Adrenal gland (tissue), 19 donors: ENCODE data around the gene TPD52L2. TPM values are rescaled to one million over a fixed set of nuclear protein-coding genes. Genes with fewer than 3 reads are reported as not detected.

Experiments used
- DNase-seq, 7 donors: peaks; one replicate each; pipeline ENCODE4 v3.0.0-alpha.2; 2019 to 2020
- H3K27ac ChIP-seq, 5 donors: fragments of 200-600 bp; sonication (generic) in 4 of 5; 1 replicate in 3 of 5; 2 replicates in 2 of 5; pipeline versions ENCODE4 v1.5.1 to v1.8.0; 2016 to 2020; ENCODE audit warnings: mild to moderate bottlenecking in 1 of 5
- H3K27me3 ChIP-seq: fragments of 200-600 bp; 2 replicates; pipeline ENCODE4 v1.8.0; 2021
- H3K36me3 ChIP-seq, 2 donors: fragments of 200-600 bp; replicated peaks in 1 of 2; 1 replicate in 1 of 2; 2 replicates in 1 of 2; pipeline versions ENCODE4 v1.5.1 to v1.8.0; 2018 to 2022
- H3K4me1 ChIP-seq, 2 donors: fragments of 200-600 bp; replicated peaks in 1 of 2; 1 replicate in 1 of 2; 2 replicates in 1 of 2; pipeline versions ENCODE4 v1.5.1 to v1.8.0; 2018 to 2021
- H3K4me3 ChIP-seq, 4 donors: fragments of 200-600 bp; sonication (generic) in 3 of 4; one replicate each; pipeline ENCODE4 v1.5.1; 2016 to 2018
- H3K9me3 ChIP-seq, 3 donors: fragments of 200-600 bp; sonication (generic) in 1 of 3; replicated peaks in 1 of 3; 1 replicate in 2 of 3; 2 replicates in 1 of 3; pipeline versions ENCODE4 v1.5.1 to v1.8.0; 2016 to 2021
- POLR2A ChIP-seq, 2 donors: fragments of 450-650 bp; IDR thresholded peaks; one replicate each; pipeline ENCODE4 v1.6.1; 2017; ENCODE audit warnings: antibody characterized with exemption in 2 of 2, mild to moderate bottlenecking in 2 of 2, moderate library complexity in 1 of 2
- WGBS, 4 donors: extraction: QIAGEN DNeasy Blood & Tissue Kit in 2 of 4; methylation state at CpG; one replicate each; pipeline versions ENCODE4 v1.1.5 to v1.1.7; 2013 to 2017; 5-methylcytosine and 5-hydroxymethylcytosine counted together
- intact Hi-C, 2 donors: fragments of 100-400 bp; cut with DNase I; formaldehyde crosslinking; loops; one replicate each; pipeline versions ENCODE4 v1.14.1 to v1.15.0; 2022 to 2023
- long read RNA-seq, 10 donors: library from polyadenylated mRNA in 3 of 10; unstranded in 2 of 10; stranded (forward) in 1 of 10; transcript quantifications; one replicate each; pipeline ENCODE4 v2.0.0 and lab custom pipeline, GENCODE V29; 2021 to 2026
- polyA plus RNA-seq, 3 donors: library from polyadenylated mRNA; stranded (reverse); fragments of 200-250 nt in 2 of 3; fragments of 350-450 nt in 1 of 3; fragmentation: Illumina TruSeq in 1 of 3; extraction: RNeasy Lipid Tissue Mini Kit (QIAGEN cat#74804) in 1 of 3; gene quantifications; one replicate each; pipeline ENCODE4 v1.2.3, GENCODE V29; 2013 to 2014
- total RNA-seq, 9 donors: library from RNA; depleted of rRNA in 4 of 9; stranded (reverse); fragments of >200 nt in 4 of 9; fragments of 120-200 nt in 1 of 9; fragmentation: NEBNext Ultra II Directional in 1 of 9; extraction: Animal tissue kit (Norgen Biotek cat#: 25700) in 1 of 9; gene quantifications; one replicate each; pipeline versions ENCODE4 v1.1.0 to v1.2.4, GENCODE V29; 2013 to 2023
- TF ChIP-seq, protein P1 (sequence below), 6 experiments: fragments of 450-650 bp in 4 of 6; fragments of 200-600 bp in 2 of 6; sonication (generic) in 1 of 6; IDR thresholded peaks; 1 replicate in 5 of 6; 2 replicates in 1 of 6; pipeline versions ENCODE4 v1.5.1 to v1.8.0; 2016 to 2021; ENCODE audit warnings: antibody characterized with exemption in 6 of 6, mild to moderate bottlenecking in 2 of 6, moderate library complexity in 1 of 6
- donor health status: healthy with polysubstance abuse.
- donor health status: Bipolar disorder and iron deficiency.
- donor health status: DM: yes; HTN: yes; CAD: no.
- donor health status: DM: no; HTN: no; CAD: no.
- donor health status: DM: no; HTN: no; CAD: no.
- donor health status: DM: yes; HTN: yes; CAD: no.

TPD52L2 gene
- total RNA-seq (100 to 1,000 TPM in 6 of 9 donors, 10 to 100 TPM in 3; 81.9 to 125 (median 112) TPM), polyA plus RNA-seq (100 to 1,000 TPM in 2 of 3 donors, 10 to 100 TPM in 1; 92.2 to 114 (median 110) TPM)
- long read RNA-seq, donor 1, full-length matches to known transcripts, result 46 of 56 reads
- long read RNA-seq, donor 1, partial matches to known transcripts, result 10 of 56 reads
- long read RNA-seq, donor 1, other reads (novel, unspliced or antisense), result 0 of 56 reads
- long read RNA-seq, donor 2, full-length matches to known transcripts, result 30 of 35 reads
- long read RNA-seq, donor 2, partial matches to known transcripts, result 5 of 35 reads
- long read RNA-seq, donor 2, other reads (novel, unspliced or antisense), result 0 of 35 reads
- long read RNA-seq, donor 3, transcript TPD52L2-203 (6 exons, 2,237 nt), result major isoform, 13 of 46 reads
- long read RNA-seq, donor 3, transcript TPD52L2-202 (7 exons, 2,297 nt), result minor isoform, 8 of 46 reads
- long read RNA-seq, donor 3, partial matches to known transcripts, result 25 of 46 reads
- long read RNA-seq, donor 3, other reads (novel, unspliced or antisense), result 0 of 46 reads
- long read RNA-seq, donor 4, full-length matches to known transcripts, result 54 of 63 reads
- long read RNA-seq, donor 4, partial matches to known transcripts, result 3 of 63 reads
- long read RNA-seq, donor 4, other reads (novel, unspliced or antisense), result 6 of 63 reads
- long read RNA-seq, donor 5, full-length matches to known transcripts, result 240 of 267 reads
- long read RNA-seq, donor 5, partial matches to known transcripts, result 19 of 267 reads
- long read RNA-seq, donor 5, other reads (novel, unspliced or antisense), result 8 of 267 reads
- long read RNA-seq, donor 6, transcript TPD52L2-203 (6 exons, 2,237 nt), result minor isoform, 9 of 45 reads
- long read RNA-seq, donor 6, transcript TPD52L2-202 (7 exons, 2,297 nt), result major isoform, 32 of 45 reads
- long read RNA-seq, donor 6, partial matches to known transcripts, result 3 of 45 reads
- long read RNA-seq, donor 6, other reads (novel, unspliced or antisense), result 0 of 45 reads
- long read RNA-seq, donor 7, full-length matches to known transcripts, result 26 of 26 reads
- long read RNA-seq, donor 7, partial matches to known transcripts, result 0 of 26 reads
- long read RNA-seq, donor 7, other reads (novel, unspliced or antisense), result 0 of 26 reads
- long read RNA-seq, donor 8, transcript TPD52L2-202 (7 exons, 2,297 nt), result major isoform, 26 of 62 reads
- long read RNA-seq, donor 8, transcript TPD52L2-203 (6 exons, 2,237 nt), result minor isoform, 16 of 62 reads
- long read RNA-seq, donor 8, partial matches to known transcripts, result 19 of 62 reads
- long read RNA-seq, donor 8, other reads (novel, unspliced or antisense), result 0 of 62 reads
- long read RNA-seq, donor 9, full-length matches to known transcripts, result 28 of 35 reads
- long read RNA-seq, donor 9, partial matches to known transcripts, result 7 of 35 reads
- long read RNA-seq, donor 9, other reads (novel, unspliced or antisense), result 0 of 35 reads
- long read RNA-seq, donor 10, full-length matches to known transcripts, result 15 of 29 reads
- long read RNA-seq, donor 10, partial matches to known transcripts, result 14 of 29 reads
- long read RNA-seq, donor 10, other reads (novel, unspliced or antisense), result 0 of 29 reads

DNA sequence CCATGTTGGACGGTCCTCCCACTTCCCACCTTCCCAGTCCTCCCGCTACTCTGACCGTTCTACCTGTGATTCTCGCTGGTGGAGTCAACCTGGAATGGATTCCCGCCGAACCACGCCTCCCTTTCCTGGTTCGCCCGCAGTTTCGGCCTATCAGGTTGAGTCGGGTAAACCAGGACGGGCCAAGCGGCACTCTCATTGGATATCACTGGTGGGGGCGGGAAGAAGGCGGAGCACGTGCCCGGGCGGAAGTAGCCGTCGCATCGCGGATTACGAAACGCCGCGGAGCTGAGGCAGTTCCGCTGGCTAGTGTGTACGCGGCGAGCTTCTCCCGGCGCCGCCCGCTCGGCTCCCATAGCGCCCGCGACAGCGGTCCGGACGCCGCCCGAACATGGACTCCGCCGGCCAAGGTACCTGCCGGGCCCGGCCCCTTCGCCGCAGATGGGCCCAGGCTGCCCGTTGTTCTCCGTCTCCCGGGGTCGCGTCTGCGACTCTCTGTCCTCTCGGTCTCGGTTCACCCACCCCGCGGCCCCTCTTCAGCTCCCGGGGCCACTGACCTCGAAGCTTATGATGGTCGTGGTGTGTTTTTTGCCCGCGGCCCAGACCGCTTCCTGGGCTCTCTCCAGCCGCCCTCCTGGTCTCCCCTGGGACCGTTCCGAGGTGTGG is at the start of gene TPD52L2:
Gene TPD52L2, plus strand, starts transcription at position 293 of the 663 bp plus-strand sequence. Its CDS starts 96 bp downstream, at position 389.
- peak; percentile 89 to 95 for TF ChIP-seq POLR2A (IDR thresholded peaks at IDR 0.05)
- TF ChIP-seq, protein P1, sequence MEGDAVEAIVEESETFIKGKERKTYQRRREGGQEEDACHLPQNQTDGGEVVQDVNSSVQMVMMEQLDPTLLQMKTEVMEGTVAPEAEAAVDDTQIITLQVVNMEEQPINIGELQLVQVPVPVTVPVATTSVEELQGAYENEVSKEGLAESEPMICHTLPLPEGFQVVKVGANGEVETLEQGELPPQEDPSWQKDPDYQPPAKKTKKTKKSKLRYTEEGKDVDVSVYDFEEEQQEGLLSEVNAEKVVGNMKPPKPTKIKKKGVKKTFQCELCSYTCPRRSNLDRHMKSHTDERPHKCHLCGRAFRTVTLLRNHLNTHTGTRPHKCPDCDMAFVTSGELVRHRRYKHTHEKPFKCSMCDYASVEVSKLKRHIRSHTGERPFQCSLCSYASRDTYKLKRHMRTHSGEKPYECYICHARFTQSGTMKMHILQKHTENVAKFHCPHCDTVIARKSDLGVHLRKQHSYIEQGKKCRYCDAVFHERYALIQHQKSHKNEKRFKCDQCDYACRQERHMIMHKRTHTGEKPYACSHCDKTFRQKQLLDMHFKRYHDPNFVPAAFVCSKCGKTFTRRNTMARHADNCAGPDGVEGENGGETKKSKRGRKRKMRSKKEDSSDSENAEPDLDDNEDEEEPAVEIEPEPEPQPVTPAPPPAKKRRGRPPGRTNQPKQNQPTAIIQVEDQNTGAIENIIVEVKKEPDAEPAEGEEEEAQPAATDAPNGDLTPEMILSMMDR (IDR thresholded peaks at IDR 0.05), result no peak
- intact Hi-C loops, result loop anchor here (5.0 to 10.0 kb wide), 2 partner anchors 78 to 330 kb away; partner anchors contain the start of gene PTK6 (in 1 of the 2)

DNA sequence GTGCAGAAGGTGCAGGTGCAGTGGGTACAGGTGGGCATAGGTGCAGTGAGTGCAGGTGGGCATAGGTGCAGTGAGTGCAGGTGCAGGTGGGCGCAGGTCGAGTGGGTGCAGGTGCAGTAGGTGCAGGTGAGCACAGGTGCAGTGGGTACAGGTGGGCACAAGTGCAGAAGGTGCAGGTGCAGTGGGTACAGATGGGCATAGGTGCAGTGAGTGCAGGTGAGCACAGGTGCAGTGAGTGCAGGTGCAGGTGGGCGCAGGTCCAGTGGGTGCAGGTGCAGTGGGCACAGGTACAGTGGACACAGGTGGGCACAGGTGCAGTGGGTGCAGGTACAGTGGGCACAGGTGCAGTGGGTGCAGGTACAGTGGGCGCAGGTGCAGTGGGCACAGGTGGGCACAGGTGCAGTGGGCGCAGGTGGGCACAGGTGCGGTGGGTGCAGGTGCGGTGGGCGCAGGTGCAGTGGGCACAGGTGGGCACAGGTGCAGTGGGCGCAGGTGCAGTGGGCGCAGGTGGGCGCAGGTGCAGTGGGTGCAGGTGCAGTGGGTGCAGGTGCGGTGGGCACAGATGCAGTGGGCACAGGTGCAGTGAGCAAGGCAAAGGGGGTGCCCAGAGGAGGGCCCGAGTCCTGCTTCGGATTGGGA is 49.3 kb upstream of the TPD52L2 start:
- intact Hi-C loops, result no loop called here
- DNase-seq, result no peak
- WGBS, 4 donors, result 80 to 91% (median 87%) methylated on average over 10 to 14 of the region's 14 CpGs
- Histone ChIP-seq H3K27ac (peak overlapping the region in 1 of 5 donors; percentile 52), H3K9me3 (no peaks in the 10 kb centered on the region), H3K4me1 (no peaks in the 10 kb centered on the region), H3K36me3 (no peaks in the 10 kb centered on the region), H3K27me3 (no peaks in the 10 kb centered on the region), H3K4me3 (no peak overlapping the region)
- TF ChIP-seq, protein P1 (IDR thresholded peaks at IDR 0.05), result no peak
- TF ChIP-seq POLR2A (IDR thresholded peaks at IDR 0.05), result no peak

More for the DNA sequence above, at the start of gene TPD52L2:
- Histone ChIP-seq H3K4me3 (peak within 1 kb of the TSS; percentile 31 to 91 (median 78)), H3K36me3 (peaks cover 0 to 36% of the 10 kb centered on the region in 2 donors), H3K4me1 (peaks cover 4 to 22% of the 10 kb centered on the region in 2 donors), H3K27me3 (no peaks in the 10 kb centered on the region), H3K9me3 (no peaks in the 10 kb centered on the region), H3K27ac (peak within 1 kb of the TSS; percentile 90 to 98 (median 96))
- WGBS, 4 donors, result 0 to 1% (median 0%) methylated on average over 3 to 68 of the region's 68 CpGs
- DNase-seq, result peak; percentile 98 to 100 (median 99)

DNA sequence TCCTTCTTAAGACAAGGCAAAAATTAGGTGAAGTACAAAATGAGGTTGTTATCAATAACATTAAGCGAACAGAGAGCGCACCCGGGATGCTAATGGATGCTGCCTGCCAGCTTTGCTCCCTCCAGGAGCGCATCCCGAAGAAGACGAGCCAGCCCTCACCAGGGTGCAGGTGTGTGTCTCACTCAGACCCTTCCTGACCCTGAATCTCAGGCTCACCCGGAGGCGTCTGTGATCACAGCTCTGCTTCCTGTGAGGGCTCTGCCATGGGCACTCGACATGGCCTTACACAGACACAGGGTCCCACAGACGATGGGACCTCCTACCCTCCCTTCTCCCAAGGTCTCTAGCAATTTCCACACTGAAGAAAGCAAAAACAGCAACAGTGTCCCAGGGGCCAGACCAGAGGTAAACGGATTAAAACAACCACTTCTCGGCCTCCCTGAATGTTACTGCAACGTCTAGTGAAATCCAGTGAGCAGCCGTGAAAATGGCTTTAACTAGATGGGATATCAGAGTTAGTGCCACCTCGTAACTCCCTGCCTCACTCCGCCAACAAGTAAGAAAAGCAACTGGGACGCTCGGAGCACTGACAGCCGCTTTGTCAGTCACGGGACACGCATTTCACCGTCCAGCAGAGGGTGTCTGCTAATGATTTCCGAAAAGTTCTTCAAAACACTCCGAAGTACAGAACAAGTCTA is 45.7 kb upstream of the TPD52L2 start:
- intact Hi-C loops, result no loop called here
- TF ChIP-seq, protein P1 (IDR thresholded peaks at IDR 0.05), result peak in 3 of 6 experiments; percentile 22 to 32 (median 31)
- no peak for TF ChIP-seq POLR2A (IDR thresholded peaks at IDR 0.05)
- no peaks in the 10 kb centered on the region for H3K27me3 ChIP-seq
- no peaks in the 10 kb centered on the region for H3K9me3 ChIP-seq
- no peaks in the 10 kb centered on the region for H3K4me1 ChIP-seq
- peak overlapping the region in 2 of 5 donors; percentile 27 to 58 for H3K27ac ChIP-seq
- WGBS, 4 donors, result 60 to 70% (median 67%) methylated on average over 20 to 24 of the region's 24 CpGs
- H3K36me3 ChIP-seq, result no peaks in the 10 kb centered on the region
- DNase-seq, result peak in 1 of 7 donors; percentile 24
- H3K4me3 ChIP-seq, result no peak overlapping the region
